K562 (cell line): Measurements from ENCODE around the gene RBSN. TPM values are rescaled to one million over a fixed set of nuclear protein-coding genes. Genes with fewer than 3 reads are reported as not detected.

Source experiments
- FOXJ2 ChIP-seq: fragments of 200-800 bp; sonication (Bioruptor generic); IDR thresholded peaks from 2 replicates; pipeline ENCODE4 v1.6.1; 2016; ENCODE audit warnings: missing genetic modification characterization, missing compliant biosample characterization
- HIVEP1 ChIP-seq: fragments of 250-450 bp; sonication (Bioruptor Pico); IDR thresholded peaks from 2 replicates; pipeline ENCODE4 v1.4.0; 2020; ENCODE audit warnings: mild to moderate bottlenecking
- STAG1 ChIP-seq: sonication (generic); formaldehyde crosslinking; IDR thresholded peaks from 2 replicates; pipeline ENCODE4 v1.5.0; 2020; ENCODE audit warnings: missing genetic modification reagents, borderline replicate concordance
- U2AF2 ChIP-seq: fragments of 200-400 bp; formaldehyde crosslinking; optimal IDR thresholded peaks from 2 replicates; pipeline ENCODE3; 2017; ENCODE audit warnings: low read depth, mild to moderate bottlenecking, low read length
- ZNF212 ChIP-seq: fragments of 450-650 bp; formaldehyde crosslinking; IDR thresholded peaks from 2 replicates; pipeline ENCODE4 v1.4.0; 2020; ENCODE audit warnings: mild to moderate bottlenecking
- ZNF41 ChIP-seq: fragments of 250-450 bp; sonication (Bioruptor Pico); conservative IDR thresholded peaks from 2 replicates; pipeline ENCODE4 v1.4.0; 2020; ENCODE audit warnings: mild to moderate bottlenecking
- polyA plus RNA-seq, 8 experiments: library from polyadenylated mRNA; depleted of rRNA in 4 of 8; stranded (reverse) in 5 of 8; unstranded in 3 of 8; fragments of >200 nt; fragmentation: Nextera tagmentation in 2 of 8; fragmentation: Illumina TruSeq in 1 of 8; extraction: Ambion mirVana in 2 of 8; extraction: Trizol in 1 of 8; gene quantifications; 2 replicates each; pipeline versions ENCODE4 v1.2.1 to v1.2.3, GENCODE V29; 2011 to 2014; ENCODE audit warnings: inconsistent platforms in 1 of 8, missing spikeins in 1 of 8
- total RNA-seq, 7 experiments: library from RNA; depleted of rRNA in 6 of 7; stranded (reverse); fragments of >200 nt in 6 of 7; fragmentation: Illumina TruSeq in 2 of 7; extraction: Trizol in 2 of 7; gene quantifications; 2 replicates each; pipeline versions ENCODE4 v1.2.1 to v1.2.3, GENCODE V29; 2011 to 2021; ENCODE audit warnings: low replicate concordance in 1 of 7
- TF ChIP-seq, protein P1 (sequence below): fragments of 200-400 bp; formaldehyde crosslinking; IDR thresholded peaks from 2 replicates; pipeline ENCODE4 v1.6.1; 2017; ENCODE audit warnings: mild to moderate bottlenecking, low read depth, low read length, moderate library complexity
- TF ChIP-seq, protein P2 (sequence below), 3 experiments: fragments of 200-800 bp in 1 of 3; fragments of 250-450 bp in 1 of 3; fragments of 450-650 bp in 1 of 3; sonication (Bioruptor Pico) in 1 of 3; sonication (Bioruptor generic) in 1 of 3; formaldehyde crosslinking in 1 of 3; IDR thresholded peaks; 2 replicates each; pipeline versions ENCODE4 v1.6.1 to v1.8.0; 2016 to 2022; ENCODE audit warnings: mild to moderate bottlenecking in 2 of 3, missing genetic modification characterization in 2 of 3, missing compliant biosample characterization in 1 of 3, moderate library complexity in 1 of 3
- TF ChIP-seq, protein P3 (sequence below): IDR thresholded peaks from 2 replicates; pipeline ENCODE4 v1.6.1; 2014; ENCODE audit warnings: antibody characterized with exemption
- TF ChIP-seq, protein P4 (sequence below): fragments of 450-650 bp; IDR thresholded peaks from 2 replicates; pipeline ENCODE4 v1.6.1; 2016; ENCODE audit warnings: low read depth

Gene RBSN
- total and polyA plus RNA-seq, 9 of the 15 experiments (the other 6 are each of a cell fraction or from before 2014, with no cell fraction given) = 2.9 to 19.6 (median 15.0) TPM

DNA sequence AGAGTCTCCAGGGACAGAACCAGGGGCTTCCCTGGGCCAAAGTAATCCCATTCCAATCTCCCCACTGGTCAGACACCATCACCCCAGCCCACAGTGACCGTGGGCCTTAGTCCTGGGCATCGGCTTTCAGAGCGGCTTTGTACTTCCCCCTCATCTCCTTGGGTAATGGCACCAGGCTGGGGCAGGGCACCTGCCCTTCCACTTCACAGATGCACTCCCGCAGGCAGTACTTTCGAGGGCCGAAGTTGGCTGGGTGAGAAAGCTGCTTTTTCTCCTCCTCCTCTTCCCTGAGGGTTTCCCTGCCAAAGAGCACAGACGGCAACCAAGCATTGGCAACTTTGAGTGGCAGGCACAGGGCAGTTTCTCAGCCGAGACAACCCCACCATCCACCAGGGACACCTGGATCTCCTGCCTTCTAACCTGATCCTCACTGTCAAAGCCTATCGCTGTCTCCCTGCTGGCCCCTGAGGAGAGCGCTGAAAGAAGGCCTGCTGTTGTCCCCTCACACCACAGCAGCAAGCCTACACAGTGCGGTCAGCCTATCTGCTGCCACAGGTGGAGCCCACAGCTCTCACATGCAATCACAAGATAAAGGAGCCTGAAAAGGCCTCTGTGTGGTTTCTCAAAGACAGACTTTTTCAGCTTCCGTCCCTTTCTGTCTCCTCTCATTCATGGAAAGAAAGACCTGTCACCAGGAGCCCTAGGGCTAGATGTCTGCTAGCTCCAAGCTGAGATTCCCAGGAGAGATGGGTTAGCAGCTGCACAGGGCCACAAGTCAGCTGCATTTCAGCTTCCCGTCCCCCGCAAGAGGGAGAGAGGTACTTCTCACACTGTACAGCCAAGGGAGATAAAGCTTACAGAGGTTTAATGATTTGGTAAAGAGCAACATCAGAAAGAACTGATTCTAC, 46.4 kb downstream of the RBSN start (continued):
- TF ChIP-seq, protein P1, sequence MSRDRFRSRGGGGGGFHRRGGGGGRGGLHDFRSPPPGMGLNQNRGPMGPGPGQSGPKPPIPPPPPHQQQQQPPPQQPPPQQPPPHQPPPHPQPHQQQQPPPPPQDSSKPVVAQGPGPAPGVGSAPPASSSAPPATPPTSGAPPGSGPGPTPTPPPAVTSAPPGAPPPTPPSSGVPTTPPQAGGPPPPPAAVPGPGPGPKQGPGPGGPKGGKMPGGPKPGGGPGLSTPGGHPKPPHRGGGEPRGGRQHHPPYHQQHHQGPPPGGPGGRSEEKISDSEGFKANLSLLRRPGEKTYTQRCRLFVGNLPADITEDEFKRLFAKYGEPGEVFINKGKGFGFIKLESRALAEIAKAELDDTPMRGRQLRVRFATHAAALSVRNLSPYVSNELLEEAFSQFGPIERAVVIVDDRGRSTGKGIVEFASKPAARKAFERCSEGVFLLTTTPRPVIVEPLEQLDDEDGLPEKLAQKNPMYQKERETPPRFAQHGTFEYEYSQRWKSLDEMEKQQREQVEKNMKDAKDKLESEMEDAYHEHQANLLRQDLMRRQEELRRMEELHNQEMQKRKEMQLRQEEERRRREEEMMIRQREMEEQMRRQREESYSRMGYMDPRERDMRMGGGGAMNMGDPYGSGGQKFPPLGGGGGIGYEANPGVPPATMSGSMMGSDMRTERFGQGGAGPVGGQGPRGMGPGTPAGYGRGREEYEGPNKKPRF = no peak
- TF ChIP-seq, protein P2, sequence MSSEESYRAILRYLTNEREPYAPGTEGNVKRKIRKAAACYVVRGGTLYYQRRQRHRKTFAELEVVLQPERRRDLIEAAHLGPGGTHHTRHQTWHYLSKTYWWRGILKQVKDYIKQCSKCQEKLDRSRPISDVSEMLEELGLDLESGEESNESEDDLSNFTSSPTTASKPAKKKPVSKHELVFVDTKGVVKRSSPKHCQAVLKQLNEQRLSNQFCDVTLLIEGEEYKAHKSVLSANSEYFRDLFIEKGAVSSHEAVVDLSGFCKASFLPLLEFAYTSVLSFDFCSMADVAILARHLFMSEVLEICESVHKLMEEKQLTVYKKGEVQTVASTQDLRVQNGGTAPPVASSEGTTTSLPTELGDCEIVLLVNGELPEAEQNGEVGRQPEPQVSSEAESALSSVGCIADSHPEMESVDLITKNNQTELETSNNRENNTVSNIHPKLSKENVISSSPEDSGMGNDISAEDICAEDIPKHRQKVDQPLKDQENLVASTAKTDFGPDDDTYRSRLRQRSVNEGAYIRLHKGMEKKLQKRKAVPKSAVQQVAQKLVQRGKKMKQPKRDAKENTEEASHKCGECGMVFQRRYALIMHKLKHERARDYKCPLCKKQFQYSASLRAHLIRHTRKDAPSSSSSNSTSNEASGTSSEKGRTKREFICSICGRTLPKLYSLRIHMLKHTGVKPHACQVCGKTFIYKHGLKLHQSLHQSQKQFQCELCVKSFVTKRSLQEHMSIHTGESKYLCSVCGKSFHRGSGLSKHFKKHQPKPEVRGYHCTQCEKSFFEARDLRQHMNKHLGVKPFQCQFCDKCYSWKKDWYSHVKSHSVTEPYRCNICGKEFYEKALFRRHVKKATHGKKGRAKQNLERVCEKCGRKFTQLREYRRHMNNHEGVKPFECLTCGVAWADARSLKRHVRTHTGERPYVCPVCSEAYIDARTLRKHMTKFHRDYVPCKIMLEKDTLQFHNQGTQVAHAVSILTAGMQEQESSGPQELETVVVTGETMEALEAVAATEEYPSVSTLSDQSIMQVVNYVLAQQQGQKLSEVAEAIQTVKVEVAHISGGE (CRISPR knock-in tag; IDR thresholded peaks at IDR 0.05) = peak in 1 of 3 experiments; percentile 75; a peak in 2 of 6 replicates
- no peak for TF ChIP-seq ZNF212 (CRISPR knock-in tag)
- TF ChIP-seq ZNF41 (CRISPR knock-in tag) = no peak
- TF ChIP-seq HIVEP1 (CRISPR knock-in tag) = no peak
- TF ChIP-seq, protein P3, sequence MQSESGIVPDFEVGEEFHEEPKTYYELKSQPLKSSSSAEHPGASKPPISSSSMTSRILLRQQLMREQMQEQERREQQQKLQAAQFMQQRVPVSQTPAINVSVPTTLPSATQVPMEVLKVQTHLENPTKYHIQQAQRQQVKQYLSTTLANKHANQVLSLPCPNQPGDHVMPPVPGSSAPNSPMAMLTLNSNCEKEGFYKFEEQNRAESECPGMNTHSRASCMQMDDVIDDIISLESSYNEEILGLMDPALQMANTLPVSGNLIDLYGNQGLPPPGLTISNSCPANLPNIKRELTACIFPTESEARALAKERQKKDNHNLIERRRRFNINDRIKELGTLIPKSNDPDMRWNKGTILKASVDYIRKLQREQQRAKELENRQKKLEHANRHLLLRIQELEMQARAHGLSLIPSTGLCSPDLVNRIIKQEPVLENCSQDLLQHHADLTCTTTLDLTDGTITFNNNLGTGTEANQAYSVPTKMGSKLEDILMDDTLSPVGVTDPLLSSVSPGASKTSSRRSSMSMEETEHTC = peak; percentile 74
- TF ChIP-seq U2AF2 = no peak
- TF ChIP-seq FOXJ2 (tag) = no peak
- TF ChIP-seq STAG1 (CRISPR knock-in tag) = no peak
- TF ChIP-seq, protein P4, sequence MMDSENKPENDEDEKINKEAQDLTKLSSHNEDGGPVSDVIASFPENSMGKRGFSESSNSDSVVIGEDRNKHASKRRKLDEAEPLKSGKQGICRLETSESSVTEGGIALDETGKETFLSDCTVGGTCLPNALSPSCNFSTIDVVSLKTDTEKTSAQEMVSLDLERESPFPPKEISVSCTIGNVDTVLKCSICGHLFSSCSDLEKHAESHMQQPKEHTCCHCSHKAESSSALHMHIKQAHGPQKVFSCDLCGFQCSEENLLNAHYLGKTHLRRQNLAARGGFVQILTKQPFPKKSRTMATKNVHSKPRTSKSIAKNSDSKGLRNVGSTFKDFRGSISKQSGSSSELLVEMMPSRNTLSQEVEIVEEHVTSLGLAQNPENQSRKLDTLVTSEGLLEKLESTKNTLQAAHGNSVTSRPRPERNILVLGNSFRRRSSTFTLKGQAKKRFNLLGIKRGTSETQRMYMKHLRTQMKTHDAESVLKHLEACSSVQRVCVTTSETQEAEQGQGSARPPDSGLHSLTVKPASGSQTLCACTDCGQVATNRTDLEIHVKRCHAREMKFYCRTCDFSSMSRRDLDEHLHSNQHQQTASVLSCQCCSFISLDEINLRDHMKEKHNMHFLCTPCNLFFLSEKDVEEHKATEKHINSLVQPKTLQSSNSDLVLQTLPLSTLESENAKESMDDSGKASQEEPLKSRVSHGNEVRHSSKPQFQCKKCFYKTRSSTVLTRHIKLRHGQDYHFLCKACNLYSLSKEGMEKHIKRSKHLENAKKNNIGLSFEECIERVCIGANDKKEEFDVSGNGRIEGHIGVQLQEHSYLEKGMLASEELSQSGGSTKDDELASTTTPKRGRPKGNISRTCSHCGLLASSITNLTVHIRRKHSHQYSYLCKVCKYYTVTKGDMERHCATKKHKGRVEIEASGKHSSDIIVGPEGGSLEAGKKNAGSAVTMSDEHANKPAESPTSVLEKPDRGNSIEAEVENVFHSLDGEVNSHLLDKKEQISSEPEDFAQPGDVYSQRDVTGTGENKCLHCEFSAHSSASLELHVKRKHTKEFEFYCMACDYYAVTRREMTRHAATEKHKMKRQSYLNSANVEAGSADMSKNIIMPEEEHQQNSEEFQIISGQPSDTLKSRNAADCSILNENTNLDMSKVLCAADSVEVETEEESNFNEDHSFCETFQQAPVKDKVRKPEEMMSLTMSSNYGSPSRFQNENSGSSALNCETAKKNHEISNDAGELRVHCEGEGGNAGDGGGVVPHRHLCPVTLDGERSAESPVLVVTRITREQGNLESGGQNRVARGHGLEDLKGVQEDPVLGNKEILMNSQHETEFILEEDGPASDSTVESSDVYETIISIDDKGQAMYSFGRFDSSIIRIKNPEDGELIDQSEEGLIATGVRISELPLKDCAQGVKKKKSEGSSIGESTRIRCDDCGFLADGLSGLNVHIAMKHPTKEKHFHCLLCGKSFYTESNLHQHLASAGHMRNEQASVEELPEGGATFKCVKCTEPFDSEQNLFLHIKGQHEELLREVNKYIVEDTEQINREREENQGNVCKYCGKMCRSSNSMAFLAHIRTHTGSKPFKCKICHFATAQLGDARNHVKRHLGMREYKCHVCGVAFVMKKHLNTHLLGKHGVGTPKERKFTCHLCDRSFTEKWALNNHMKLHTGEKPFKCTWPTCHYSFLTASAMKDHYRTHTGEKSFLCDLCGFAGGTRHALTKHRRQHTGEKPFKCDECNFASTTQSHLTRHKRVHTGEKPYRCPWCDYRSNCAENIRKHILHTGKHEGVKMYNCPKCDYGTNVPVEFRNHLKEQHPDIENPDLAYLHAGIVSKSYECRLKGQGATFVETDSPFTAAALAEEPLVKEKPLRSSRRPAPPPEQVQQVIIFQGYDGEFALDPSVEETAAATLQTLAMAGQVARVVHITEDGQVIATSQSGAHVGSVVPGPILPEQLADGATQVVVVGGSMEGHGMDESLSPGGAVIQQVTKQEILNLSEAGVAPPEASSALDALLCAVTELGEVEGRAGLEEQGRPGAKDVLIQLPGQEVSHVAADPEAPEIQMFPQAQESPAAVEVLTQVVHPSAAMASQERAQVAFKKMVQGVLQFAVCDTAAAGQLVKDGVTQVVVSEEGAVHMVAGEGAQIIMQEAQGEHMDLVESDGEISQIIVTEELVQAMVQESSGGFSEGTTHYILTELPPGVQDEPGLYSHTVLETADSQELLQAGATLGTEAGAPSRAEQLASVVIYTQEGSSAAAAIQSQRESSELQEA = no peak; the same call in 1 of the 2 replicates
